ENCODE measurements around the gene TSC2. TPM values are rescaled to one million over a fixed set of nuclear protein-coding genes. Genes with fewer than 3 reads are reported as not detected.

Gene TSC2
- total RNA-seq, 3 donors from 2014 or later = 41.6 to 52.4 (median 48.9) TPM

- Histone ChIP-seq H3K9me3 (no peaks in the 10 kb centered on the region), H3K4me1 (peaks cover 13 to 30% of the 10 kb centered on the region in 2 donors), H3K27ac (no peak overlapping the region), H3K36me3 (peaks cover 12% of the 10 kb centered on the region), H3K27me3 (no peaks in the 10 kb centered on the region), H3K4me3 (peak overlapping the region in 2 of 3 donors; percentile 2 to 17)
- intact Hi-C loops (cut with DNase I; ENCODE audit: low total_unique reads) = no loop called here
- no peak for TF ChIP-seq POLR2AphosphoS5 (IDR thresholded peaks at IDR 0.05)
- TF ChIP-seq, protein P1, sequence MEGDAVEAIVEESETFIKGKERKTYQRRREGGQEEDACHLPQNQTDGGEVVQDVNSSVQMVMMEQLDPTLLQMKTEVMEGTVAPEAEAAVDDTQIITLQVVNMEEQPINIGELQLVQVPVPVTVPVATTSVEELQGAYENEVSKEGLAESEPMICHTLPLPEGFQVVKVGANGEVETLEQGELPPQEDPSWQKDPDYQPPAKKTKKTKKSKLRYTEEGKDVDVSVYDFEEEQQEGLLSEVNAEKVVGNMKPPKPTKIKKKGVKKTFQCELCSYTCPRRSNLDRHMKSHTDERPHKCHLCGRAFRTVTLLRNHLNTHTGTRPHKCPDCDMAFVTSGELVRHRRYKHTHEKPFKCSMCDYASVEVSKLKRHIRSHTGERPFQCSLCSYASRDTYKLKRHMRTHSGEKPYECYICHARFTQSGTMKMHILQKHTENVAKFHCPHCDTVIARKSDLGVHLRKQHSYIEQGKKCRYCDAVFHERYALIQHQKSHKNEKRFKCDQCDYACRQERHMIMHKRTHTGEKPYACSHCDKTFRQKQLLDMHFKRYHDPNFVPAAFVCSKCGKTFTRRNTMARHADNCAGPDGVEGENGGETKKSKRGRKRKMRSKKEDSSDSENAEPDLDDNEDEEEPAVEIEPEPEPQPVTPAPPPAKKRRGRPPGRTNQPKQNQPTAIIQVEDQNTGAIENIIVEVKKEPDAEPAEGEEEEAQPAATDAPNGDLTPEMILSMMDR (IDR thresholded peaks at IDR 0.05) = peak; percentile 80 to 91 (median 84)
- DNase-seq (ENCODE audit: low spot score in 2 of 2) = peak; percentile 74 to 89
These were observed 43.8 kb upstream of the TSC2 start for GRCh38 chr16:2003827-2004641.

- Histone ChIP-seq H3K27ac (no peak overlapping the region), H3K4me1 (peaks cover 13 to 30% of the 10 kb centered on the region in 2 donors), H3K36me3 (peaks cover 12% of the 10 kb centered on the region), H3K27me3 (no peaks in the 10 kb centered on the region), H3K4me3 (no peak overlapping the region), H3K9me3 (no peaks in the 10 kb centered on the region)
- intact Hi-C loops (cut with DNase I; ENCODE audit: low total_unique reads) = loop anchor here (5.0 kb wide), 1 partner anchor 1798 kb away; no protein-coding TSS in a partner anchor
- TF ChIP-seq, protein P1 (IDR thresholded peaks at IDR 0.05) = no peak
- no peak for TF ChIP-seq POLR2AphosphoS5 (IDR thresholded peaks at IDR 0.05)
- no peak for TF ChIP-seq POLR2A (IDR thresholded peaks at IDR 0.05)
- DNase-seq (ENCODE audit: low spot score in 2 of 2) = no peak
These were observed 42.8 kb upstream of the TSC2 start for GRCh38 chr16:2004795-2005517.

DNA sequence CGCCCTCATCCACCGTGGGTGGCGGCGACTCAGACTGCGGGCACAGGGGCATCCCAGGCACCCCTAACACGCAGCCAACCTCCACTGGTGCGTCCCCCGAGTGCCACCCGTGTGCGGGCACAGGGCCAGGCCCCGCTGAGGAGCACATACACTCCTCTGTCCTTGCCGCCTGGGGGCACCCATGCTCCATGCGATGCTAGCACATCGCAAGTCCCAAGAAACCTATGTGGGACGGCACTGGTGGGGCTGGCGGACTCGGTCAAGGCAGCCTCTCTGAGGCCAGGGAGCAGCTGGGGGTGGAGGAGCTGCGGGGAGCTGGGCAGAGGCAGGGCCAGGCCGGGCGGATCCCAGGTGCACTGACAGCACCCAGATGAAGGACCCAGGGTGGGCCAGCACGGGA lies 42.1 kb upstream of the TSC2 start:
- Histone ChIP-seq H3K27me3 (no peaks in the 10 kb centered on the region), H3K4me3 (no peak overlapping the region), H3K4me1 (peaks cover 13 to 30% of the 10 kb centered on the region in 2 donors), H3K9me3 (no peaks in the 10 kb centered on the region), H3K27ac (no peak overlapping the region), H3K36me3 (peaks cover 12% of the 10 kb centered on the region)
- TF ChIP-seq POLR2AphosphoS5 (IDR thresholded peaks at IDR 0.05) = no peak
- TF ChIP-seq POLR2A (IDR thresholded peaks at IDR 0.05) = no peak
- TF ChIP-seq, protein P1 (IDR thresholded peaks at IDR 0.05) = no peak
- DNase-seq (ENCODE audit: low spot score in 2 of 2) = no peak
- intact Hi-C loops (cut with DNase I; ENCODE audit: low total_unique reads) = loop anchor here (5.0 kb wide), 1 partner anchor 1798 kb away; no protein-coding TSS in a partner anchor

DNA sequence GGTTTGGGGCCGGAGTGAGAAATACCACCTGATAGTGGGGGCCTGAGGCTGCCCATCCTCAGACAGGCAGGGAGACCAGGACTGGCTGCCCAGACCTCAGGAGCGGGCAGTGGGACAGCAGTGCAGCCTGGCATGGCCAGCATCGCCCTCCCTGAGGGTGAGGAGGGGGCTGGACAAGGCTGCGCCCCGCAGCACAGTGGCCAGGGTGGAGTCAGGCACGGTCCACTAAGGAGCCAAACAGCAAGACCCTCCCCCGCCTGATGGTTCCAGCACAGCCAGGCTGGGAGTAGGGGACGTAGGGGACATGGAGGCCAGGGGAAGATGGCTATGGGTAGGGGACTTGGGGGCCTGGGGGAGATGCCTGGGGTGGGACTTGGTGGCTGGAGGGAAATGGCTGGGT lies 41.5 kb upstream of the TSC2 start:
- Histone ChIP-seq H3K4me1 (peaks cover 13 to 30% of the 10 kb centered on the region in 2 donors), H3K9me3 (no peaks in the 10 kb centered on the region), H3K27ac (no peak overlapping the region), H3K4me3 (no peak overlapping the region), H3K27me3 (no peaks in the 10 kb centered on the region), H3K36me3 (peaks cover 12% of the 10 kb centered on the region)
- TF ChIP-seq, protein P1 (IDR thresholded peaks at IDR 0.05) = no peak
- TF ChIP-seq POLR2AphosphoS5 (IDR thresholded peaks at IDR 0.05) (no peak), POLR2A (IDR thresholded peaks at IDR 0.05) (no peak)
- intact Hi-C loops (cut with DNase I; ENCODE audit: low total_unique reads) = loop anchor here (5.0 kb wide), 1 partner anchor 1799 kb away; no protein-coding TSS in a partner anchor
- no peak for DNase-seq (ENCODE audit: low spot score in 2 of 2)

Data from breast epithelium (tissue), 4 donors.